ENCODE measurements around the gene CLTCL1. TPM values are rescaled to one million over a fixed set of nuclear protein-coding genes. Genes with fewer than 3 reads are reported as not detected.

CLTCL1 gene
- total RNA-seq, 4 donors from 2014 or later: 5.7 to 11.7 (median 8.4) TPM

- Histone ChIP-seq H3K36me3 (peaks cover 0 to 40% of the 10 kb centered on the region in 2 donors), H3K4me3 (no peak overlapping the region), H3K4me1 (no peaks in the 10 kb centered on the region), H3K27me3 (no peaks in the 10 kb centered on the region), H3K27ac (no peak overlapping the region), H3K9me3 (no peaks in the 10 kb centered on the region)
- TF ChIP-seq POLR2A (IDR thresholded peaks at IDR 0.05) (no peak), EP300 (IDR thresholded peaks at IDR 0.05) (no peak), POLR2AphosphoS5 (IDR thresholded peaks at IDR 0.05) (no peak), CTCF (IDR thresholded peaks at IDR 0.05) (no peak)
- WGBS, 2 donors (ENCODE audit: low coverage in 1 of 2): 88 to 96% methylated on average over 9 to 15 of the region's 23 CpGs
- ATAC-seq: no peak
Measured at GRCh38 chr22:19201130-19201868, 90.2 kb downstream of the CLTCL1 start.

- no peak for ATAC-seq
- no peaks in the 10 kb centered on the region for H3K4me1 ChIP-seq
- no peaks in the 10 kb centered on the region for H3K27me3 ChIP-seq
- H3K4me3 ChIP-seq: no peak overlapping the region
- TF ChIP-seq EP300 (IDR thresholded peaks at IDR 0.05) (no peak), CTCF (IDR thresholded peaks at IDR 0.05) (no peak), POLR2AphosphoS5 (IDR thresholded peaks at IDR 0.05) (no peak), POLR2A (IDR thresholded peaks at IDR 0.05) (no peak)
- H3K27ac ChIP-seq: no peak overlapping the region
- 80% methylated on average over 4 of the region's 8 CpGs; no CpG with 5 or more reads in 1 of the 2 donors for whole genome bisulfite sequencing, 2 donors (ENCODE audit: low coverage in 1 of 2)
- peaks cover 0 to 58% of the 10 kb centered on the region in 2 donors for H3K36me3 ChIP-seq
- H3K9me3 ChIP-seq: no peaks in the 10 kb centered on the region
Measured at GRCh38 chr22:19199479-19199878, 92.0 kb downstream of the CLTCL1 start.

- no peaks in the 10 kb centered on the region for H3K9me3 ChIP-seq
- TF ChIP-seq EP300 (IDR thresholded peaks at IDR 0.05) (no peak), CTCF (IDR thresholded peaks at IDR 0.05) (no peak), POLR2A (IDR thresholded peaks at IDR 0.05) (no peak), POLR2AphosphoS5 (IDR thresholded peaks at IDR 0.05) (no peak)
- H3K4me3 ChIP-seq: no peak overlapping the region
- no peaks in the 10 kb centered on the region for H3K4me1 ChIP-seq
- no peak for ATAC-seq
- H3K27ac ChIP-seq: no peak overlapping the region
- peaks cover 0 to 70% of the 10 kb centered on the region in 2 donors for H3K36me3 ChIP-seq
- H3K27me3 ChIP-seq: no peaks in the 10 kb centered on the region
- 77 to 89% methylated on average over 8 to 10 of the region's 10 CpGs for WGBS, 2 donors (ENCODE audit: low coverage in 1 of 2)
Measured at GRCh38 chr22:19197997-19198865, 93.3 kb downstream of the CLTCL1 start.

- no peaks in the 10 kb centered on the region for H3K4me1 ChIP-seq
- no peak for ATAC-seq
- no peak for TF ChIP-seq POLR2A (IDR thresholded peaks at IDR 0.05)
- no peak for TF ChIP-seq EP300 (IDR thresholded peaks at IDR 0.05)
- TF ChIP-seq CTCF (IDR thresholded peaks at IDR 0.05): no peak
- TF ChIP-seq POLR2AphosphoS5 (IDR thresholded peaks at IDR 0.05): no peak
- H3K27me3 ChIP-seq: no peaks in the 10 kb centered on the region
- H3K4me3 ChIP-seq: no peak overlapping the region
- WGBS, 2 donors (ENCODE audit: low coverage in 1 of 2): 82 to 84% methylated on average over 7 to 11 of the region's 11 CpGs
- no peaks in the 10 kb centered on the region for H3K9me3 ChIP-seq
- no peak overlapping the region for H3K27ac ChIP-seq
- H3K36me3 ChIP-seq: peaks cover 0 to 79% of the 10 kb centered on the region in 2 donors
Measured at GRCh38 chr22:19196841-19197612, 94.5 kb downstream of the CLTCL1 start.
